Measurements from ENCODE around the gene BMAL1. TPM values are rescaled to one million over a fixed set of nuclear protein-coding genes. Genes with fewer than 3 reads are reported as not detected.
"Not testable (repeated sequence)": the region's sequence is repeated elsewhere in the genome, so short reads cannot be mapped to it uniquely, and the experiment has no call there.

Gene BMAL1
- 35.0 TPM for polyA plus RNA-seq (2012; ENCODE audit: insufficient read depth, insufficient read length)

GRCh38 chr11:13277768-13278608, at the start of gene BMAL1:
BMAL1 (plus strand) TSS chr11:13277790; CDS start chr11:13354309, 76,519 bp downstream.
- H3K4me3 ChIP-seq (ENCODE audit: low read length): peak within 1 kb of the TSS; percentile 96
- no peak for DNase-seq (ENCODE audit: low read depth, low spot score)

GRCh38 chr11:13228572-13228971, 49.0 kb upstream of the BMAL1 start:
- DNase-seq (ENCODE audit: low read depth, low spot score): no peak

GRCh38 chr11:13229136-13229535, 48.5 kb upstream of the BMAL1 start:
- no peak for DNase-seq (ENCODE audit: low read depth, low spot score)
- H3K4me3 ChIP-seq (ENCODE audit: low read length): no peak overlapping the region

More at GRCh38 chr11:13228572-13228971, 49.0 kb upstream of the BMAL1 start:
- H3K4me3 ChIP-seq (ENCODE audit: low read length): no peak overlapping the region

- no peak for DNase-seq (ENCODE audit: low read depth, low spot score)
- H3K4me3 ChIP-seq (ENCODE audit: low read length): no peak overlapping the region
Observed at GRCh38 chr11:13229711-13230318, 47.8 kb upstream of the BMAL1 start.

GRCh38 chr11:13233173-13233745, 44.3 kb upstream of the BMAL1 start:
- no peak overlapping the region for H3K4me3 ChIP-seq (ENCODE audit: low read length)
- DNase-seq (ENCODE audit: low read depth, low spot score): no peak

GRCh38 chr11:13235895-13236294, 41.7 kb upstream of the BMAL1 start:
- H3K4me3 ChIP-seq (ENCODE audit: low read length): no peak overlapping the region
- no peak for DNase-seq (ENCODE audit: low read depth, low spot score)

- DNase-seq (ENCODE audit: low read depth, low spot score): no peak
Observed at GRCh38 chr11:13236626-13237025, 41.0 kb upstream of the BMAL1 start.

GRCh38 chr11:13237761-13238160, 39.8 kb upstream of the BMAL1 start:
- DNase-seq (ENCODE audit: low read depth, low spot score): no peak
- H3K4me3 ChIP-seq (ENCODE audit: low read length): no peak overlapping the region

More at GRCh38 chr11:13236626-13237025, 41.0 kb upstream of the BMAL1 start:
- H3K4me3 ChIP-seq (ENCODE audit: low read length): no peak overlapping the region

GRCh38 chr11:13238879-13239514, 38.6 kb upstream of the BMAL1 start:
- H3K4me3 ChIP-seq (ENCODE audit: low read length): no peak overlapping the region
- DNase-seq (ENCODE audit: low read depth, low spot score): peak; percentile 50

GRCh38 chr11:13242564-13242963, 35.0 kb upstream of the BMAL1 start:
- no peak overlapping the region for H3K4me3 ChIP-seq (ENCODE audit: low read length)
- no peak for DNase-seq (ENCODE audit: low read depth, low spot score)

GRCh38 chr11:13247606-13248296, 29.8 kb upstream of the BMAL1 start:
- no peak for DNase-seq (ENCODE audit: low read depth, low spot score)

GRCh38 chr11:13249177-13249576, 28.4 kb upstream of the BMAL1 start:
- H3K4me3 ChIP-seq (ENCODE audit: low read length): no peak overlapping the region
- no peak for DNase-seq (ENCODE audit: low read depth, low spot score)

More at GRCh38 chr11:13247606-13248296, 29.8 kb upstream of the BMAL1 start:
- no peak overlapping the region for H3K4me3 ChIP-seq (ENCODE audit: low read length)

- H3K4me3 ChIP-seq (ENCODE audit: low read length): no peak overlapping the region
- no peak for DNase-seq (ENCODE audit: low read depth, low spot score)
Observed at GRCh38 chr11:13249992-13250391, 27.6 kb upstream of the BMAL1 start.

GRCh38 chr11:13251966-13252365, 25.6 kb upstream of the BMAL1 start:
- no peak overlapping the region for H3K4me3 ChIP-seq (ENCODE audit: low read length)
- no peak for DNase-seq (ENCODE audit: low read depth, low spot score)

GRCh38 chr11:13252438-13252837, 25.2 kb upstream of the BMAL1 start:
- no peak overlapping the region for H3K4me3 ChIP-seq (ENCODE audit: low read length)
- no peak for DNase-seq (ENCODE audit: low read depth, low spot score)

GRCh38 chr11:13256216-13256615, 21.4 kb upstream of the BMAL1 start:
- H3K4me3 ChIP-seq (ENCODE audit: low read length): no peak overlapping the region
- DNase-seq (ENCODE audit: low read depth, low spot score): no peak

GRCh38 chr11:13258061-13258460, 19.5 kb upstream of the BMAL1 start:
- H3K4me3 ChIP-seq (ENCODE audit: low read length); DNase-seq (ENCODE audit: low read depth, low spot score): not testable (repeated sequence)

- no peak for DNase-seq (ENCODE audit: low read depth, low spot score)
- 0 out of 2 replicates have a peak overlapping the region, but pooled peaks have one; percentile 23 for H3K4me3 ChIP-seq (ENCODE audit: low read length)
Observed at GRCh38 chr11:13258855-13259254, 18.7 kb upstream of the BMAL1 start.

GRCh38 chr11:13259374-13259773, 18.2 kb upstream of the BMAL1 start:
- H3K4me3 ChIP-seq (ENCODE audit: low read length): peak overlapping the region; percentile 23
- DNase-seq (ENCODE audit: low read depth, low spot score): peak; percentile 80

Data from Jurkat, Clone E6-1 (cell line).